Psoas muscle (tissue), 8 donors: Measurements from ENCODE around the gene NKIRAS1. TPM values are rescaled to one million over a fixed set of nuclear protein-coding genes. Genes with fewer than 3 reads are reported as not detected.

Experiments
- ATAC-seq, 4 donors: fragments of 200-7000 bp; cut with Tn5 transposase; one replicate each; pipeline ENCODE4 v1.9.1; 2020; ENCODE audit warnings: moderate library complexity in 3 of 4, mild to moderate bottlenecking in 2 of 4
- DNase-seq, 2 donors: peaks; one replicate each; pipeline ENCODE4 v3.0.0-alpha.2; 2020
- H3K27ac ChIP-seq: fragments of 200-600 bp; one replicate; pipeline ENCODE4 v1.8.0; 2022
- H3K27me3 ChIP-seq, 3 donors: fragments of 200-600 bp in 1 of 3; one replicate each; pipeline versions ENCODE4 v1.6.1 to v1.8.0; 2013 to 2022; ENCODE audit warnings: low read length in 2 of 3, mild to moderate bottlenecking in 2 of 3, moderate library complexity in 1 of 3; ENCODE audit not compliant: insufficient read depth in 3 of 3
- H3K36me3 ChIP-seq, 2 donors: fragments of 200-600 bp in 1 of 2; one replicate each; pipeline versions ENCODE4 v1.6.1 to v1.8.0; 2013 to 2022; ENCODE audit warnings: low read depth in 1 of 2, mild to moderate bottlenecking in 1 of 2, moderate library complexity in 1 of 2; ENCODE audit not compliant: insufficient read depth in 1 of 2
- H3K4me1 ChIP-seq: fragments of 200-600 bp; one replicate; pipeline ENCODE4 v1.8.0; 2022
- H3K4me3 ChIP-seq: fragments of 200-600 bp; one replicate; pipeline ENCODE4 v1.8.0; 2022; ENCODE audit warnings: mild to moderate bottlenecking
- H3K9me3 ChIP-seq: fragments of 200-600 bp; one replicate; pipeline ENCODE4 v1.8.0; 2022
- WGBS, 3 donors: extraction: QIAGEN DNeasy Blood & Tissue Kit; methylation state at CpG; one replicate each; pipeline versions ENCODE4 v1.1.6 to v1.1.7; 2013; 5-methylcytosine and 5-hydroxymethylcytosine counted together
- intact Hi-C, 2 donors: fragments of 100-400 bp; cut with DNase I; formaldehyde crosslinking; loops; one replicate each; pipeline versions ENCODE4 v1.11.0 to v1.14.2; 2022
- polyA plus RNA-seq, 3 donors: library from polyadenylated mRNA; stranded (reverse); fragments of 200-250 nt; gene quantifications; one replicate each; pipeline ENCODE4 v1.2.3, GENCODE V29; 2013
- total RNA-seq, 4 donors: library from RNA; stranded (reverse); fragmentation: NEBNext Ultra II Directional in 2 of 4; extraction: Animal tissue kit (Norgen Biotek cat#: 25700) in 2 of 4; gene quantifications; one replicate each; pipeline versions ENCODE4 v1.2.1 to v1.2.4, GENCODE V29; 2021 to 2023
- TF ChIP-seq, protein P1 (sequence below): fragments of 200-600 bp; IDR thresholded peaks from one replicate; pipeline ENCODE4 v1.8.0; 2022; ENCODE audit warnings: antibody characterized with exemption
- donor health status: healthy with polysubstance abuse.
- donor health status: DM: no; HTN: no; CAD: no; lungs with moderate emphysema.
- donor health status: Bipolar disorder and iron deficiency.
- donor health status: healthy.
- donor health status: DM: yes; HTN: yes; CAD: no.
- donor health status: DM: no; HTN: no; CAD: no.
- donor health status: DM: no; HTN: no; CAD: no.
- donor health status: DM: yes; HTN: yes; CAD: no.

The NKIRAS1 gene
- total and polyA plus RNA-seq, 7 donors = 19.5 to 52.4 (median 22.3) TPM

DNA sequence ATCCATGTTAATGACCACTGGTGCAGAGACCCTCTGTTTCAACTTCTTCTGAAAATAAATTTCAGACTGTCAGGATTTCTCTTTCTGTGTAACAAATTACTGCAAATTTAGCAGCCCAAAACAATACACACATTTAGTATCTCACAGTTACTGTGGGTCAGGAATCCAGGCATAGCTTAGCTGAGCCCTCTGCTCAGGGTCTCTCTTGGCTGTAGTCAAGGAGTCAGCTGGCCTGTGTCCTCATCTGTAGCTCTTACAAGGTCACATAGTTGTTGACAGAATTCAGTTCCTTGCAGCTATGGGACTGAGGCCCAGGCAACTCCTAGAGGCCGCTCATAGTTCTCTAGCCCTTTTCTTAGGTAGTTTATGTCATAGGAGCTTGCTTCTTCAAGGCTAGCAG lies 51.9 kb downstream of the NKIRAS1 start:
- peak; percentile 37 to 52 (median 46) for ATAC-seq
- Histone ChIP-seq H3K36me3 (no peaks in the 10 kb centered on the region), H3K9me3 (no peaks in the 10 kb centered on the region), H3K27ac (peak overlapping the region; percentile 74), H3K4me1 (peaks cover 71% of the 10 kb centered on the region), H3K4me3 (no peak overlapping the region), H3K27me3 (no peaks in the 10 kb centered on the region)
- TF ChIP-seq, protein P1, sequence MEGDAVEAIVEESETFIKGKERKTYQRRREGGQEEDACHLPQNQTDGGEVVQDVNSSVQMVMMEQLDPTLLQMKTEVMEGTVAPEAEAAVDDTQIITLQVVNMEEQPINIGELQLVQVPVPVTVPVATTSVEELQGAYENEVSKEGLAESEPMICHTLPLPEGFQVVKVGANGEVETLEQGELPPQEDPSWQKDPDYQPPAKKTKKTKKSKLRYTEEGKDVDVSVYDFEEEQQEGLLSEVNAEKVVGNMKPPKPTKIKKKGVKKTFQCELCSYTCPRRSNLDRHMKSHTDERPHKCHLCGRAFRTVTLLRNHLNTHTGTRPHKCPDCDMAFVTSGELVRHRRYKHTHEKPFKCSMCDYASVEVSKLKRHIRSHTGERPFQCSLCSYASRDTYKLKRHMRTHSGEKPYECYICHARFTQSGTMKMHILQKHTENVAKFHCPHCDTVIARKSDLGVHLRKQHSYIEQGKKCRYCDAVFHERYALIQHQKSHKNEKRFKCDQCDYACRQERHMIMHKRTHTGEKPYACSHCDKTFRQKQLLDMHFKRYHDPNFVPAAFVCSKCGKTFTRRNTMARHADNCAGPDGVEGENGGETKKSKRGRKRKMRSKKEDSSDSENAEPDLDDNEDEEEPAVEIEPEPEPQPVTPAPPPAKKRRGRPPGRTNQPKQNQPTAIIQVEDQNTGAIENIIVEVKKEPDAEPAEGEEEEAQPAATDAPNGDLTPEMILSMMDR = no peak
- 42 to 55% (median 44%) methylated on average over 1 of the region's 1 CpG for WGBS, 3 donors
- DNase-seq = no peak
- intact Hi-C loops = no loop called here

DNA sequence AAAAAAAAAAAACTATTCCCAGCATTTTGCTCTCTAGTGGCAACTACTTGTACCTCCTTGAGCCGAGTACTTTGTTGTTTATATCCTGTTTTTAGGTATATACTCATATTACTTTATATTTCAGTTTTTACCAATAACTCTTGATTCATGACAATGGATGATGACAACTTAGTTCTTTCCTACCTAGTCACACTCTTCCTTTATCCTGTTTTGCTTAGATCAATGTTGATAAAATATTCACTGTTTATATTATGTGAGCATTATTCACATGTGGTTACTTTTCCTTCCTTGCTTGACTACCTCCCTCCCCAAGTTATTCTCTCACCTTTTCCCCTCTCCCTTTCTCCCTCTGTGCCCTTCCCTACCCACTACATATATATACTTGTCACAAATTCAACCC lies 53.7 kb downstream of the NKIRAS1 start:
- WGBS, 3 donors = 75 to 87% (median 85%) methylated on average over 1 of the region's 1 CpG
- intact Hi-C loops = no loop called here
- no peak for ATAC-seq

DNA sequence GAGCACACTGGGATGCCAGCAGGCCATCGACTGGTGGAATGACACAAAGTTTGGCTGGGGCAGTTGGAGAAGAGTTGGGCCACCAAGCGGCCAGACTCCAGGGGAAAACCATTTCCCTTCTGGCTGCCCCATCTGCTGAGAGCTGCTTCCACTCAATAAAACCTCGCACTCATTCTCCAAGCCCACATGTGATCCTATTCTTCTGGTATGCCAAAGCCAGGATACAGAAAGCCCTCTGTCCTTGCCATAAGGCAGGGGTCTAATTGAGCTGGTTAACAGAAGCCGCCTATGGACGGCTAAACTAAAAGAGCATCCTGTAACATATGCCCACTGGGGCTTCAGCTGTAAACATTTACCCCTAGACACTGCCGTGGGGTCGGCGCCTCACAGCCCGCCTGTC lies 55.1 kb downstream of the NKIRAS1 start:
- intact Hi-C loops = no loop called here
- H3K27ac ChIP-seq = peak overlapping the region; percentile 89
- no peaks in the 10 kb centered on the region for H3K27me3 ChIP-seq
- H3K4me1 ChIP-seq = peaks cover 74% of the 10 kb centered on the region
- no peaks in the 10 kb centered on the region for H3K9me3 ChIP-seq
- TF ChIP-seq, protein P1 = no peak
- no peak for DNase-seq
- ATAC-seq = no peak
- H3K36me3 ChIP-seq = no peaks in the 10 kb centered on the region
- WGBS, 3 donors = 84 to 86% (median 86%) methylated on average over 9 of the region's 9 CpGs
- no peak overlapping the region for H3K4me3 ChIP-seq

More for the DNA sequence above, 53.7 kb downstream of the NKIRAS1 start:
- no peak overlapping the region for H3K4me3 ChIP-seq
- no peaks in the 10 kb centered on the region for H3K36me3 ChIP-seq
- DNase-seq = no peak
- no peaks in the 10 kb centered on the region for H3K9me3 ChIP-seq
- peak overlapping the region; percentile 11 for H3K27ac ChIP-seq
- TF ChIP-seq, protein P1 = no peak
- peaks cover 75% of the 10 kb centered on the region for H3K4me1 ChIP-seq
- H3K27me3 ChIP-seq = no peaks in the 10 kb centered on the region

DNA sequence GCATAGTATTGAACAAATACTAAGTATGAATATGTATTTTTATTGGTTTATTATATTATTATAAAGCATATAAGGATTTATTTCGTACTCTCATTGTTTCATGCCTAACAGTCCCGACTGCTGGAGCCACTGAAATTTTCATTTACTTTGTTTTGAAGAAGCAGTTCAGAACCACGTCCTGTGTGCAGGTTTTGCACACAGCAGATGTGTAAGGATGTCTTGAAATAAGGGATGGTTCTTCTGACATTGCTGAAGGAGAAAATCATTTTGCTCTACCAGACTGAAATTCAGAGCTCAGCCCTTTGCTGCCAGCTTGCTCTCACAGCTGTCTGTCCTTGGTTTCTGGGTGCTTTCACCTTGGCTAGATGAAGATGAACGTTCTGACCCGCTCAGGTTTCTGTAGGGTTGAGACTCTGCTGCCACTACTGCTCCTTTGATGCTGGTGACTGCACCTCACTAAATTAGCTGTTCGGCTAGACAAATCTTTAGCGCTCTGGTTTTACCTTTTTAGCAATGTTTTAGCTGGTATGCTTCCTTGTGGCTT lies 56.9 kb downstream of the NKIRAS1 start:
- peaks cover 63% of the 10 kb centered on the region for H3K4me1 ChIP-seq
- intact Hi-C loops = loop anchor here in 1 of 2 donors (5.0 kb wide), 1 partner anchor 53 kb away; the partner anchor contains the start of gene UBE2E1
- no peaks in the 10 kb centered on the region for H3K27me3 ChIP-seq
- TF ChIP-seq, protein P1 = no peak
- WGBS, 3 donors = 60 to 78% (median 66%) methylated on average over 7 of the region's 7 CpGs
- no peaks in the 10 kb centered on the region for H3K36me3 ChIP-seq
- no peaks in the 10 kb centered on the region for H3K9me3 ChIP-seq
- peak overlapping the region; percentile 89 for H3K27ac ChIP-seq
- DNase-seq = no peak
- ATAC-seq = peak in 3 of 4 donors; percentile 41 to 65 (median 47)
- no peak overlapping the region for H3K4me3 ChIP-seq
